WTC11 (cell line): ENCODE measurements around the gene ORM1.

Experiments
- SMAD3 ChIP-seq: sonication (generic); formaldehyde crosslinking; IDR thresholded peaks from 2 replicates; pipeline ENCODE4 v1.8.0; 2022; ENCODE audit warnings: missing genetic modification reagents, mild to moderate bottlenecking, borderline replicate concordance
- TF ChIP-seq, protein P1 (sequence below): sonication (generic); formaldehyde crosslinking; IDR thresholded peaks from 2 replicates; pipeline ENCODE4 v1.8.0; 2022; ENCODE audit warnings: mild to moderate bottlenecking, missing genetic modification reagents
- TF ChIP-seq, protein P2 (sequence below): sonication (generic); formaldehyde crosslinking; IDR thresholded peaks from 2 replicates; pipeline ENCODE4 v1.8.1; 2023; ENCODE audit warnings: mild to moderate bottlenecking, moderate library complexity, missing genetic modification reagents

GRCh38 chr9:114302727-114303126 is 20.2 kb upstream of the ORM1 start:
- TF ChIP-seq SMAD3 (CRISPR knock-in tag): no peak
- TF ChIP-seq, protein P1, sequence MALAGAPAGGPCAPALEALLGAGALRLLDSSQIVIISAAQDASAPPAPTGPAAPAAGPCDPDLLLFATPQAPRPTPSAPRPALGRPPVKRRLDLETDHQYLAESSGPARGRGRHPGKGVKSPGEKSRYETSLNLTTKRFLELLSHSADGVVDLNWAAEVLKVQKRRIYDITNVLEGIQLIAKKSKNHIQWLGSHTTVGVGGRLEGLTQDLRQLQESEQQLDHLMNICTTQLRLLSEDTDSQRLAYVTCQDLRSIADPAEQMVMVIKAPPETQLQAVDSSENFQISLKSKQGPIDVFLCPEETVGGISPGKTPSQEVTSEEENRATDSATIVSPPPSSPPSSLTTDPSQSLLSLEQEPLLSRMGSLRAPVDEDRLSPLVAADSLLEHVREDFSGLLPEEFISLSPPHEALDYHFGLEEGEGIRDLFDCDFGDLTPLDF (CRISPR knock-in tag): no peak
- TF ChIP-seq, protein P2, sequence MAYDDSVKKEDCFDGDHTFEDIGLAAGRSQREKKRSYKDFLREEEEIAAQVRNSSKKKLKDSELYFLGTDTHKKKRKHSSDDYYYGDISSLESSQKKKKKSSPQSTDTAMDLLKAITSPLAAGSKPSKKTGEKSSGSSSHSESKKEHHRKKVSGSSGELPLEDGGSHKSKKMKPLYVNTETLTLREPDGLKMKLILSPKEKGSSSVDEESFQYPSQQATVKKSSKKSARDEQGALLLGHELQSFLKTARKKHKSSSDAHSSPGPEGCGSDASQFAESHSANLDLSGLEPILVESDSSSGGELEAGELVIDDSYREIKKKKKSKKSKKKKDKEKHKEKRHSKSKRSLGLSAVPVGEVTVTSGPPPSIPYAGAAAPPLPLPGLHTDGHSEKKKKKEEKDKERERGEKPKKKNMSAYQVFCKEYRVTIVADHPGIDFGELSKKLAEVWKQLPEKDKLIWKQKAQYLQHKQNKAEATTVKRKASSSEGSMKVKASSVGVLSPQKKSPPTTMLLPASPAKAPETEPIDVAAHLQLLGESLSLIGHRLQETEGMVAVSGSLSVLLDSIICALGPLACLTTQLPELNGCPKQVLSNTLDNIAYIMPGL: no peak
